Renal cortex interstitium (tissue), 11 donors: Measurements from ENCODE around the gene NANOS2. TPM values are rescaled to one million over a fixed set of nuclear protein-coding genes. Genes with fewer than 3 reads are reported as not detected.

Source experiments
- DNase-seq, 11 donors: peaks; one replicate each; pipeline ENCODE4 v3.0.0-alpha.2; 2013; ENCODE audit warnings: low read depth in 9 of 11, low spot score in 4 of 11; ENCODE audit errors: extremely low read depth in 1 of 11
- polyA plus RNA-seq, 3 donors: library from polyadenylated mRNA; unstranded; fragments of 120-200 nt; gene quantifications; one replicate each; pipeline ENCODE4 v1.2.1, GENCODE V29; 2013; ENCODE audit not compliant: insufficient read length in 3 of 3

Gene NANOS2
- polyA plus RNA-seq, 3 donors, result not detected

DNA sequence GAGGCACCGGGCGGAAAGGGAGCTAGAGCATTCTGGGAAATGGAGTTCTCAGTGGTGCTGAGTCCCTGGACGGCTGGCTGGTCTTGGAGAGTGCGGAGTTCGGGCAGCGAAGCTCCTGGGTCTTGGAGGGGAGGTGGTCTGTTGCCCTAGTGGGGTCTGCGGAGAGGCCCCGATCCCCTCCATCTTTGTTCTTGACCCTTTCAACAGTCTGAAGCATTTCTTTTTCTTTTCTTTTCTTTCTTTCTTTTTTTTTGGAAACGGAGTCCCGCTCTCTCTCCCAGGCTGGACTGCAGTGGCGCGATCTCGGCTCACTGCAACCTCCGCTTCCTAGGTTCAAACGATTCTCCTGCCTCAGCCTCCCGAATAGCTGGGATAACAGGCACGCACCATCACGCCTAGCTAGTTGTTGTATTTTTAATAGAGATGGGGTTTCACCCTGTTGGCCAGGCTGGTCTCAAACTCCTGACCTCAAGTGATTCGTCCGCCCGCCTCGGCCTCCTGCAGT is 51.2 kb downstream of the NANOS2 start:
- DNase-seq, result no peak

Other genes with a start within 250 kb of the NANOS2 start
- 1 to 10 TPM in 1 of 3 donors, under 1 TPM in 2; 0.28 to 1.6 (median 0.43) TPM for gene GIPR, start 246.6 kb downstream of the NANOS2 start, polyA plus RNA-seq
- gene SNRPD2, start 222.8 kb downstream of the NANOS2 start, polyA plus RNA-seq, result 100 to 1,000 TPM; 310 to 350 (median 317) TPM
- gene QPCTL, start 222.1 kb downstream of the NANOS2 start, polyA plus RNA-seq, result 10 to 100 TPM in 2 of 3 donors, 1 to 10 TPM in 1; 6.8 to 11.0 (median 10.7) TPM
- gene FBXO46, start 183.9 kb downstream of the NANOS2 start, polyA plus RNA-seq, result 10 to 100 TPM; 12.2 to 24.4 (median 17.3) TPM
- not detected for gene MEIOSIN, start 181.3 kb downstream of the NANOS2 start, polyA plus RNA-seq
- gene SIX5, start 145.5 kb downstream of the NANOS2 start, polyA plus RNA-seq, result 10 to 100 TPM; 13.9 to 28.1 (median 22.7) TPM
- gene DMPK, start 132.3 kb downstream of the NANOS2 start, polyA plus RNA-seq, result 10 to 100 TPM; 39.1 to 63.6 (median 61.2) TPM
- gene DMWD, start 121.9 kb downstream of the NANOS2 start, polyA plus RNA-seq, result 10 to 100 TPM; 27.1 to 46.9 (median 40.8) TPM
- gene RSPH6A, start 99.5 kb downstream of the NANOS2 start, polyA plus RNA-seq, result not detected
- gene SYMPK, start 51.6 kb downstream of the NANOS2 start, polyA plus RNA-seq, result 10 to 100 TPM; 59.7 to 76.5 (median 70.1) TPM
- under 1 TPM; 0.12 to 0.79 (median 0.22) TPM for gene FOXA3, start 50.5 kb downstream of the NANOS2 start, polyA plus RNA-seq
- 10 to 100 TPM; 14.1 to 28.5 (median 24.3) TPM for gene IRF2BP1, start 28.6 kb downstream of the NANOS2 start, polyA plus RNA-seq
- gene MYPOP, start 12.2 kb downstream of the NANOS2 start, polyA plus RNA-seq, result 1 to 10 TPM; 2.8 to 5.9 (median 4.8) TPM
- gene NOVA2, start 59.1 kb upstream of the NANOS2 start, polyA plus RNA-seq, result 1 to 10 TPM; 4.1 to 5.4 (median 4.2) TPM
- 10 to 100 TPM in 2 of 3 donors, 1 to 10 TPM in 1; 9.5 to 16.0 (median 13.8) TPM for gene CCDC61, start 80.7 kb upstream of the NANOS2 start, polyA plus RNA-seq
- gene PGLYRP1, start 108.3 kb upstream of the NANOS2 start, polyA plus RNA-seq, result under 1 TPM; 0.45 to 0.85 (median 0.70) TPM
- under 1 TPM; 0.37 to 0.88 (median 0.37) TPM for gene IGFL4, start 126.2 kb upstream of the NANOS2 start, polyA plus RNA-seq
- gene IGFL3, start 209.9 kb upstream of the NANOS2 start, polyA plus RNA-seq, result not detected
- under 1 TPM in 1 of 3 donors, not detected in 2; 0.09 TPM for gene IGFL2, start 233.5 kb upstream of the NANOS2 start, polyA plus RNA-seq